A549 (cell line): ENCODE data around the gene ZRANB3.

Source experiments
- FOSL2 ChIP-seq, 2 experiments: fragments of 450-650 bp in 1 of 2; fragments of >200 bp in 1 of 2; sonication (Bioruptor Twin) in 1 of 2; formaldehyde crosslinking; IDR thresholded peaks; 2 replicates each; pipeline versions ENCODE4 v1.5.0 to v1.6.1; 2016 to 2020; ENCODE audit warnings: mild to moderate bottlenecking in 1 of 2, moderate library complexity in 1 of 2
- JUN ChIP-seq, 2 experiments: fragments of >200 bp; sonication (Bioruptor Twin); formaldehyde crosslinking; IDR thresholded peaks; 2 replicates in 1 of 2; 3 replicates in 1 of 2; pipeline ENCODE4 v1.6.1; 2016 to 2017
- MAFK ChIP-seq: fragments of 450-650 bp; IDR thresholded peaks from 2 replicates; pipeline ENCODE4 v1.6.1; 2014; ENCODE audit not compliant: partially characterized antibody
- SMC3 ChIP-seq: fragments of >200 bp; sonication (Bioruptor Twin); formaldehyde crosslinking; IDR thresholded peaks from 3 replicates; pipeline ENCODE4 v1.6.1; 2018; ENCODE audit warnings: inconsistent platforms
- TF ChIP-seq, protein P1 (sequence below): fragments of >200 bp; sonication (Bioruptor Twin); formaldehyde crosslinking; IDR thresholded peaks from 3 replicates; pipeline ENCODE4 v1.5.1; 2016

- TF ChIP-seq, protein P1, sequence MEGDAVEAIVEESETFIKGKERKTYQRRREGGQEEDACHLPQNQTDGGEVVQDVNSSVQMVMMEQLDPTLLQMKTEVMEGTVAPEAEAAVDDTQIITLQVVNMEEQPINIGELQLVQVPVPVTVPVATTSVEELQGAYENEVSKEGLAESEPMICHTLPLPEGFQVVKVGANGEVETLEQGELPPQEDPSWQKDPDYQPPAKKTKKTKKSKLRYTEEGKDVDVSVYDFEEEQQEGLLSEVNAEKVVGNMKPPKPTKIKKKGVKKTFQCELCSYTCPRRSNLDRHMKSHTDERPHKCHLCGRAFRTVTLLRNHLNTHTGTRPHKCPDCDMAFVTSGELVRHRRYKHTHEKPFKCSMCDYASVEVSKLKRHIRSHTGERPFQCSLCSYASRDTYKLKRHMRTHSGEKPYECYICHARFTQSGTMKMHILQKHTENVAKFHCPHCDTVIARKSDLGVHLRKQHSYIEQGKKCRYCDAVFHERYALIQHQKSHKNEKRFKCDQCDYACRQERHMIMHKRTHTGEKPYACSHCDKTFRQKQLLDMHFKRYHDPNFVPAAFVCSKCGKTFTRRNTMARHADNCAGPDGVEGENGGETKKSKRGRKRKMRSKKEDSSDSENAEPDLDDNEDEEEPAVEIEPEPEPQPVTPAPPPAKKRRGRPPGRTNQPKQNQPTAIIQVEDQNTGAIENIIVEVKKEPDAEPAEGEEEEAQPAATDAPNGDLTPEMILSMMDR: no peak
- TF ChIP-seq FOSL2 (IDR thresholded peaks at IDR 0.05) (no peak), FOSL2 (CRISPR knock-in tag; IDR thresholded peaks at IDR 0.05) (no peak), MAFK (no peak), JUN (IDR thresholded peaks at IDR 0.05) (no peak), SMC3 (no peak)
These were observed 265.0 kb downstream of the ZRANB3 start for GRCh38 chr2:135265960-135266490.
